ENCODE data around the gene PPP1R9B.

Gene PPP1R9B

DNA sequence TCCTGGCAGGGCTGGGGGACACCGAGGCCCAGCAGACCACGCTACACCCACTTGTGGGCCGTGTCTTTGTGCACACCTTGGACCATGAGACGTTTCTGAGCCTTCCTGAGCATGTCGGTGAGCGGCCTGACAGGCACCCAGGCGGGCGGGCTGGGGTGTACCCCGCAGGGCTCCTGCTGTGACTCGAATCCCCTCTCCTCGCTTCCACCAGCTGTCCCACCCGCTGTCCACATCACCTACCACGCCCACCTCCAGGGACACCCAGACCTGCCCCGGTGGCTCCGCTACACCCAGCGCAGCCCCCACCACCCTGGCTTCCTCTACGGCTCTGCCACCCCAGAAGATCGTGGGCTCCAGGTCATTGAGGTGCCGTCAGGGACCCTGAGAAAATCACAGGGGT, 16.9 kb upstream of the PPP1R9B start:
- no peak for DNase-seq (ENCODE audit: low read depth)
- TF ChIP-seq, protein P1, sequence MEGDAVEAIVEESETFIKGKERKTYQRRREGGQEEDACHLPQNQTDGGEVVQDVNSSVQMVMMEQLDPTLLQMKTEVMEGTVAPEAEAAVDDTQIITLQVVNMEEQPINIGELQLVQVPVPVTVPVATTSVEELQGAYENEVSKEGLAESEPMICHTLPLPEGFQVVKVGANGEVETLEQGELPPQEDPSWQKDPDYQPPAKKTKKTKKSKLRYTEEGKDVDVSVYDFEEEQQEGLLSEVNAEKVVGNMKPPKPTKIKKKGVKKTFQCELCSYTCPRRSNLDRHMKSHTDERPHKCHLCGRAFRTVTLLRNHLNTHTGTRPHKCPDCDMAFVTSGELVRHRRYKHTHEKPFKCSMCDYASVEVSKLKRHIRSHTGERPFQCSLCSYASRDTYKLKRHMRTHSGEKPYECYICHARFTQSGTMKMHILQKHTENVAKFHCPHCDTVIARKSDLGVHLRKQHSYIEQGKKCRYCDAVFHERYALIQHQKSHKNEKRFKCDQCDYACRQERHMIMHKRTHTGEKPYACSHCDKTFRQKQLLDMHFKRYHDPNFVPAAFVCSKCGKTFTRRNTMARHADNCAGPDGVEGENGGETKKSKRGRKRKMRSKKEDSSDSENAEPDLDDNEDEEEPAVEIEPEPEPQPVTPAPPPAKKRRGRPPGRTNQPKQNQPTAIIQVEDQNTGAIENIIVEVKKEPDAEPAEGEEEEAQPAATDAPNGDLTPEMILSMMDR (IDR thresholded peaks at IDR 0.05; ENCODE audit: insufficient read depth, low read depth, low read length, missing control alignments) = no peak

DNA sequence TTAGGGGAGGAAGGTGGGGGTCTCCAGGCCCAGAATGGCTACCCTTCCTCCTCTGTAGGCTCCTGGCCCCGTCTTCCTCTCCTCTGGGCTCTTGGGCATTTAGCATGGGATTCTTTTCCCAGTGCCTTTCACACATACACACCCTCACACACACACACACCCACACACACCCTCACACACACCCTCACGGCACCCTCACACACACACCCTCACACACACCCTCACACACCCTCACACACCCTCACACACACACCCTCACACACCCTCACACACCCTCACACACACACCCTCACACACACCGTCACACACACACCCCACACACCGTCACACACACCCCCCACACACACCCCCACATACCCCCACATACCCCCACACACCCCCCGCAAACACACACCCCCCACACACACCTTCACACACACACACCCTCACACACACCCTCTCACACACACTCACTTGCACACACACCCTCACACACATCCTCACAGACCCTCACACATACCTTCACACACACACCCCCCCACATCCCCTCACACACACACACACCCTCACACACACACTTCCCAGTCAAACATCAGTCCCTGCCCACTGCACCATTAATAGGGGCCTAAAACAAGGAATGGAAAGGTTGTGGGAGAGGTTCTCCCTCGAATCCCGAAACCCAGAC, 16.2 kb upstream of the PPP1R9B start:
- TF ChIP-seq, protein P1 (IDR thresholded peaks at IDR 0.05; ENCODE audit: insufficient read depth, low read depth, low read length, missing control alignments) = no peak
- no peak for DNase-seq (ENCODE audit: low read depth)
- H3K4me3 ChIP-seq (ENCODE audit: low read depth, low read length) = no peak overlapping the region

More for the DNA sequence above, 16.9 kb upstream of the PPP1R9B start:
- H3K4me3 ChIP-seq (ENCODE audit: low read depth, low read length) = no peak overlapping the region

DNA sequence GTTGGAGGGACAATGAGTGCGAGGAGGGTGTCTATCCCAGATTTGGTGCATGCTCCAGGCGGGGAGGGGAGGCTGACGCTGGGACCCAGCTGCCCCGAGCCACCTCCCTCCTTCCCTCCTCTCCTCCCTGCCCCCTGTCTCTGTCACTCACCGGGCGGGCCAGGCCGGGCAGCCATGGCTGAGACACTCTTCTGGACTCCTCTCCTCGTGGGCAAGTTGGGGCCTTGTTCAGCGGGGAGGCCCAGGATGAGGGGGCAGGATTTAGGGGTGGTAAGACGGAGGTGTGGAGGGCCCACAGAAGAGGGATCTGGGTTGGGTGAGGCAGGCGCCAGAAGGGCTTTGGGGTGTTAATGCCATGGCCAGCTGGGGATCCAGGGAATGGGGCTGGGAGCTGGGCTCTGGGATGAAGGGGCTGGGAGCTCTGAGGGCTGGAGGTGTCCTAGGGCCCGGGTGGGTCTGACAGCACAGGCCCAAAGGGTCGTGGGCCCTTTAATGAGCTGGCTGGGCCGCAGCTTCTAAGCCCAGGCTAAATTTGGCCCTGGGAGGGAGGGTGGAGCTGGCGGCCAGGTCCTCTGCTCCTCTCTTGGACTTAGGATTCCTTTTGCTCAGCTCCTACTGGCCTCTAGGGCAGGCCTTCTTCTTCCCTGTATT, 15.5 kb upstream of the PPP1R9B start, which contains the start of gene SGCA:
Gene SGCA (plus strand): TSS at position 139 of the 651 bp plus-strand sequence. CDS start 36 bp downstream, at position 175.
- no peak within 1 kb of the TSS for H3K4me3 ChIP-seq (ENCODE audit: low read depth, low read length)
- TF ChIP-seq, protein P1 (IDR thresholded peaks at IDR 0.05; ENCODE audit: insufficient read depth, low read depth, low read length, missing control alignments) = no peak
- DNase-seq (ENCODE audit: low read depth) = no peak

DNA sequence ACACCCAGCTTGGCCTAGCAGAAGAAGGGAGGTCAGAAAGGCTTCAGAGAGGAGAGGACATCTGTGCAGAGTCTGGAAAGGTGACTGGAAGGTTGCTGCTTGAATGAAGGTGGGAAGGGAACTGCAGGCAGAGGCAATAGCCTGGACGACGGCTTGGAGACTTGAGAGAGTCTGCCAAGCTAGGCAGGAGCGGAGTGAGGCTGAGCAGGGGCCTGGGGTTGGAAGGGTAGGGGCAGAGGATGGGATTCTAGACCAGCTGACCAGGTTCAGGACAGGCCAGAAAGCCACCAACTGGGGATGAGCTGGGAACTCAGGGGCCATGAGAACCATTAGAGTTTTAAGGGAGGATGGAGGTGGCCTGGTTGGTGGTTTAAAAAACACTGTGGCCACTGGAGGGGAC, 15.0 kb upstream of the PPP1R9B start:
- TF ChIP-seq, protein P1 (IDR thresholded peaks at IDR 0.05; ENCODE audit: insufficient read depth, low read depth, low read length, missing control alignments) = no peak
- no peak overlapping the region for H3K4me3 ChIP-seq (ENCODE audit: low read depth, low read length)
- DNase-seq (ENCODE audit: low read depth) = no peak

DNA sequence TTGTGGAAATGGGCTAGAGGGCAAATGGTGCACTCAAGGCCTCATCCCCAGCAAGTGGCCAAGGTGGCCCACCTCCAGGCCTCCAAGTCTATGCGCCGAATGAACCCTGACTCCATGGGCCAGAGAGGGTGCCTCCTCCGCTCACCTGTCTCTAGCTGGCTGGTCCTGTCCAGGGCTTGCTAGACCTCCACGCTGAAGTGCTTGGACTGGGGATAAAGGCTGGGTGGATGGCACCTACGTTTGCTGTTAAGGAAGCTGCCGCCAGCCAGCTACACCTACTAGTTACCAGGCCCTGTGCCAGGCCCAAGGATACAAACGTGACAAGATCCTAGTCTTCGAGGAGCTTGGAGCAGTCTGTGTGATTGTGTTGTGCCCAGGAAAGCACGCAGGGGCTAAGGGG, 14.6 kb upstream of the PPP1R9B start:
- DNase-seq (ENCODE audit: low read depth) = no peak
- no peak overlapping the region for H3K4me3 ChIP-seq (ENCODE audit: low read depth, low read length)
- TF ChIP-seq, protein P1 (IDR thresholded peaks at IDR 0.05; ENCODE audit: insufficient read depth, low read depth, low read length, missing control alignments) = no peak

DNA sequence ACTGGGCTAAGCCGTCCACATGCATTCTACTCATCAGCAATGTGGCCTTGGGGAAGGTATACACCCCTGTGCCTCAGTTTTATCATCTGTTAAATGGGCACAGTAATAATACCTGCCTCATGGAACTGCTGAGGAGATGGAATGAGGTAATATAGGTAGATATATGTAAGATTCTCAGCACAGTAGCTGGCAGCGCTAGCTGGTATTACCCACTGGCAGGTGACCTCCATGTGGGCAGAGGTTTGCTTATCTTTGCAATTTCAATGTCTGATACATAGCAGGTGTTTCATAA, 14.2 kb upstream of the PPP1R9B start:
- DNase-seq (ENCODE audit: low read depth) = no peak
- H3K4me3 ChIP-seq (ENCODE audit: low read depth, low read length) = no peak overlapping the region
- TF ChIP-seq, protein P1 (IDR thresholded peaks at IDR 0.05; ENCODE audit: insufficient read depth, low read depth, low read length, missing control alignments) = no peak

Data from GM12865 (cell line).